ENCODE measurements around the gene SMG6. TPM values are rescaled to one million over a fixed set of nuclear protein-coding genes. Genes with fewer than 3 reads are reported as not detected.

Gene SMG6
- total RNA-seq, 1 donor from 2014 or later: 34.7 TPM

- peak; percentile 68 for TF ChIP-seq CTCF (IDR thresholded peaks at IDR 0.05; ENCODE audit: insufficient read depth, low read length, poor library complexity, severe bottlenecking)
- Histone ChIP-seq H3K27me3 (ENCODE audit: control insufficient read depth, insufficient read depth, low read length) (peaks cover 18% of the 10 kb centered on the region), H3K36me3 (ENCODE audit: control insufficient read depth, insufficient read depth, low read length) (peaks cover 1% of the 10 kb centered on the region), H3K4me3 (ENCODE audit: low read depth, low read length) (no peak overlapping the region)
- DNase-seq (ENCODE audit: low read depth): no peak
These were observed 244.7 kb downstream of the SMG6 start for GRCh38 chr17:2058586-2059546.

- no peak for DNase-seq (ENCODE audit: low read depth)
- TF ChIP-seq CTCF (IDR thresholded peaks at IDR 0.05; ENCODE audit: insufficient read depth, low read length, poor library complexity, severe bottlenecking): no peak
- peaks cover 1% of the 10 kb centered on the region for H3K36me3 ChIP-seq (ENCODE audit: control insufficient read depth, insufficient read depth, low read length)
- H3K27me3 ChIP-seq (ENCODE audit: control insufficient read depth, insufficient read depth, low read length): peaks cover 21% of the 10 kb centered on the region
- no peak overlapping the region for H3K4me3 ChIP-seq (ENCODE audit: low read depth, low read length)
These were observed 245.6 kb downstream of the SMG6 start for GRCh38 chr17:2057760-2058585.

GRCh38 chr17:2057175-2057759 is 246.3 kb downstream of the SMG6 start:
- Histone ChIP-seq H3K27me3 (ENCODE audit: control insufficient read depth, insufficient read depth, low read length) (peaks cover 21% of the 10 kb centered on the region), H3K4me3 (ENCODE audit: low read depth, low read length) (no peak overlapping the region), H3K36me3 (ENCODE audit: control insufficient read depth, insufficient read depth, low read length) (peaks cover 1% of the 10 kb centered on the region)
- DNase-seq (ENCODE audit: low read depth): no peak
- no peak for TF ChIP-seq CTCF (IDR thresholded peaks at IDR 0.05; ENCODE audit: insufficient read depth, low read length, poor library complexity, severe bottlenecking)

- no peak for TF ChIP-seq CTCF (IDR thresholded peaks at IDR 0.05; ENCODE audit: insufficient read depth, low read length, poor library complexity, severe bottlenecking)
- Histone ChIP-seq H3K36me3 (ENCODE audit: control insufficient read depth, insufficient read depth, low read length) (peaks cover 1% of the 10 kb centered on the region), H3K4me3 (ENCODE audit: low read depth, low read length) (peak overlapping the region; percentile 47), H3K27me3 (ENCODE audit: control insufficient read depth, insufficient read depth, low read length) (peaks cover 28% of the 10 kb centered on the region)
- no peak for DNase-seq (ENCODE audit: low read depth)
These were observed 247.1 kb downstream of the SMG6 start for GRCh38 chr17:2056206-2057174.

Measured in kidney epithelial cell (primary cell).